Tibial nerve (tissue), 4 donors: ENCODE measurements around the gene PHF21B.

Experiments used
- CTCF ChIP-seq, 5 experiments: fragments of 200-600 bp in 3 of 5; fragments of 450-650 bp in 2 of 5; sonication (generic) in 3 of 5; IDR thresholded peaks; one replicate each; pipeline ENCODE4 v1.5.1; 2016 to 2019; ENCODE audit warnings: antibody characterized with exemption in 5 of 5, mild to moderate bottlenecking in 3 of 5, moderate library complexity in 2 of 5
- EP300 ChIP-seq, 2 donors: sonication (generic); formaldehyde crosslinking; IDR thresholded peaks; one replicate each; pipeline ENCODE4 v1.6.1; 2017; ENCODE audit warnings: antibody characterized with exemption in 2 of 2, mild to moderate bottlenecking in 1 of 2
- POLR2A ChIP-seq, 2 donors: fragments of 450-650 bp; IDR thresholded peaks; one replicate each; pipeline ENCODE4 v1.6.1; 2017; ENCODE audit warnings: antibody characterized with exemption in 2 of 2, mild to moderate bottlenecking in 2 of 2, moderate library complexity in 2 of 2

DNA sequence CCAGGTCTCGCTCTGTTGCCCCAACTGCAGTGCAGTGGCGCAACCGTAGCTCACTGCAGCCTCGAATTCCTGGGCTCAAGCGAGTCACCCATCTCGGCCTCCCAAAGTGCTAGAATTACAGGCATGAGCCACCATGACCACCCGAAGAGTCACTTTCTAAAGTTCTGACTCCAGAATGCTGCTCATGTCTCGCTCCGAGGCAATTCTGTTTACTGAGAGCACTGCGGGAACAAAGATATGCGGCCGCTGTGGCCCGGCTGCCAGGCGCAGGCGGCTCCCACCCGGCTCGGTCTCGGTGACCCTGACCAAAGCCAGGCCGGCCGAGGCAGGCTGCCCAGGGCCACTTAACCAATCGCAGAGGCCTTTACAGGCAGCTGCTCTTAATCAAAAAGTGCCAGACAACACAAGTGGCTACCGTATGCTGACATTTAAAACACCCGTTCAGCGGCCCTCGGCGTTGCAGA is 78.7 kb downstream of the PHF21B start:
- no peak for TF ChIP-seq POLR2A (IDR thresholded peaks at IDR 0.05)
- no peak for TF ChIP-seq CTCF (IDR thresholded peaks at IDR 0.05)
- TF ChIP-seq EP300 (IDR thresholded peaks at IDR 0.05) = no peak
